ENCODE data around the gene SYNGR3.

Gene SYNGR3, protein sequence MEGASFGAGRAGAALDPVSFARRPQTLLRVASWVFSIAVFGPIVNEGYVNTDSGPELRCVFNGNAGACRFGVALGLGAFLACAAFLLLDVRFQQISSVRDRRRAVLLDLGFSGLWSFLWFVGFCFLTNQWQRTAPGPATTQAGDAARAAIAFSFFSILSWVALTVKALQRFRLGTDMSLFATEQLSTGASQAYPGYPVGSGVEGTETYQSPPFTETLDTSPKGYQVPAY

GRCh38 chr16:1989209-1990100 is at the start of gene SYNGR3:
SYNGR3 (plus strand) TSS chr16:1989970; CDS start chr16:1990103, 133 bp downstream.
- H3K27me3 Mint-ChIP-seq, result no peaks in the 10 kb centered on the region
- H3K36me3 Mint-ChIP-seq, result peaks cover 18% of the 10 kb centered on the region
- H3K27ac Mint-ChIP-seq, result peak within 1 kb of the TSS; percentile 95
- H3K4me1 Mint-ChIP-seq, result peaks cover 58% of the 10 kb centered on the region
- ATAC-seq, result no peak
- H3K4me3 Mint-ChIP-seq, result peak within 1 kb of the TSS; percentile 91
- H3K9me3 Mint-ChIP-seq, result no peaks in the 10 kb centered on the region

DNA sequence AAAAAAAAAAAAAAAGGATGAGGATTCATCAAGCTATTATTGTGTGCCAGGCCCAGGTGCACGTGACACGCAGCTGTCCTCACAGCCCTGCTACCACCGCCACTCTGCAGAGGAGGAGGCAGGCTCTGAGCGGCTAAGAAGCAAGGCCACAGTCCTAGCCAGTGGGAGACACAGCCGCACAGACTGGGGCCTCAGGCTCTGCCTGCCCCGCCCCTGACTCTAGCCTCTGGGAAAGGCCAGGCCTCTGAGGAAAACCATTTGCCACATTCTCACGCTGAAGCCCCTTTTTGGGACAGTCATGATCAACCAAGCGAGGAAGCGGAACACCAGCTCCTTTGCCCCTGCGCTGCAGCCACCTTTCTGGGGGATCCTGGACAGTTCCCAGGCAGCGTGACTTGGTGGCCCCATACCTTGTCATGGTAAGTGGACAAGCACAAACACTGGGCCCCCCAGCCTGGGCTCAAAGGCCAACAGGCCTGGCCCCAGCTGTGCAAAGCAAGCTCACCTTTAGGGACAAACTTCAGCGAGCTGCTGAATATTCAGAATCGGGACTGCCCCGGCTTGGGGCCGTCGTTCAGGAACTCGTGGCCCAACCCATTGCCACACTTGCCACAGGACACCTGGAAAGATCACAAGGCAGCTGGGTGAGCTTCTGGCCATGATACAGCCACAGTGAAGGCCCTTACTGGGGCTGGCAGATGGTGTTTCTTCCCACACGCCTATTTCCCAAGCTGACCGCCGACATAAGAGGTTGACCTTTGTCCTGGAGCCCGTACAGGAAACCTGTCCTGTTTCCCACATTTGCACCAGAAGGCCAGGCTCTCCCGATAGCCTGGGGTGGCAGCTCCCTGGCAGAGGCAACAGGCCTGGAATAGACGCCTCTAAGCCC is 49.3 kb upstream of the SYNGR3 start:
- Mint-ChIP-seq H3K27ac (peak overlapping the region; percentile 32), H3K36me3 (peaks cover 25% of the 10 kb centered on the region), H3K27me3 (no peaks in the 10 kb centered on the region), H3K4me3 (no peak overlapping the region), H3K4me1 (peaks cover 40% of the 10 kb centered on the region), H3K9me3 (no peaks in the 10 kb centered on the region)
- ATAC-seq, result no peak

GRCh38 chr16:1941162-1942046 is 48.4 kb upstream of the SYNGR3 start:
- ATAC-seq, result no peak
- Mint-ChIP-seq H3K4me1 (peaks cover 40% of the 10 kb centered on the region), H3K4me3 (peak overlapping the region; percentile 97), H3K9me3 (no peaks in the 10 kb centered on the region), H3K27me3 (no peaks in the 10 kb centered on the region), H3K27ac (peak overlapping the region; percentile 94), H3K36me3 (peaks cover 25% of the 10 kb centered on the region)

GRCh38 chr16:1942047-1942809 is 47.5 kb upstream of the SYNGR3 start:
- peaks cover 40% of the 10 kb centered on the region for H3K4me1 Mint-ChIP-seq
- no peak for ATAC-seq
- no peaks in the 10 kb centered on the region for H3K9me3 Mint-ChIP-seq
- H3K4me3 Mint-ChIP-seq, result peak overlapping the region; percentile 97
- H3K36me3 Mint-ChIP-seq, result peaks cover 18% of the 10 kb centered on the region
- peak overlapping the region; percentile 94 for H3K27ac Mint-ChIP-seq
- peaks cover 1% of the 10 kb centered on the region for H3K27me3 Mint-ChIP-seq

- Mint-ChIP-seq H3K4me3 (peak within 1 kb of the TSS; percentile 97), H3K36me3 (peaks cover 14% of the 10 kb centered on the region), H3K27ac (peak within 1 kb of the TSS; percentile 94), H3K4me1 (peaks cover 40% of the 10 kb centered on the region), H3K9me3 (no peaks in the 10 kb centered on the region), H3K27me3 (peaks cover 7% of the 10 kb centered on the region)
- ATAC-seq, result peak; percentile 97
Measured at GRCh38 chr16:1942810-1943726, 46.7 kb upstream of the SYNGR3 start, which contains the start of gene MSRB1. MSRB1 (minus strand) TSS chr16:1943199; CDS start chr16:1943156, 43 bp downstream.

DNA sequence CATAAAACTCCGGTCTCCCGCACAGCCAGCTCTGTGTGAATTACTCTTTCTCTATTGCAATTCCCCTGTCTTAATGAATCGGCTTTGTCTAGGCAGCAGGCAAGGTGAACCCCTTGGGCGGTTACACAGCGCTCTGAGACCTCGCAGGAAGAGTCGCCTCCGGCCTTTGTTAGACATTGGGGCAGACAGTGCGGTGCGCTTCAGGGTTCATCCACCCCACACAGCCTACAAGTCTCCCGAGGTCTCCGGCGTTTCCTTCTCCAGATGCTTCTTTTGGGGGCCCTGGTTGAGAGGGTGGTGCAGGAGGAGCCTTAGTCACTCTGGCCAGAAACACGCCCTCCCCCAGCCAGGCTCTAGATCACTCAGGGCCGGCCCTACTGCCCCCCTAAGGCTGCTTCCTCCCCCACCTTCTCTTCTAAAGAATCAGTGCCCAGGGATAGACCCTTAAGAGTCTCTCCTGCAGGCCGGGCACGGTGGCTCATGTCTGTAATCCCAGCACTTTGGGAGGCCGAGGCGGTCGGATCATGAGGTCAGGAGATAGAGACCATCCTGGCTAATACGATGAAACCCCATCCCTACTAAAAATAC is 45.1 kb upstream of the SYNGR3 start:
- peaks cover 40% of the 10 kb centered on the region for H3K4me1 Mint-ChIP-seq

GRCh38 chr16:1945559-1946391 is 44.0 kb upstream of the SYNGR3 start:
- H3K4me3 Mint-ChIP-seq, result no peak overlapping the region
- H3K36me3 Mint-ChIP-seq, result no peaks in the 10 kb centered on the region
- H3K4me1 Mint-ChIP-seq, result peaks cover 34% of the 10 kb centered on the region
- H3K9me3 Mint-ChIP-seq, result no peaks in the 10 kb centered on the region
- ATAC-seq, result no peak
- H3K27ac Mint-ChIP-seq, result no peak overlapping the region
- peaks cover 15% of the 10 kb centered on the region for H3K27me3 Mint-ChIP-seq

More for the DNA sequence above, 45.1 kb upstream of the SYNGR3 start:
- H3K27me3 Mint-ChIP-seq, result peaks cover 15% of the 10 kb centered on the region
- no peak overlapping the region for H3K27ac Mint-ChIP-seq
- H3K9me3 Mint-ChIP-seq, result no peaks in the 10 kb centered on the region
- H3K4me3 Mint-ChIP-seq, result peak overlapping the region; percentile 97
- H3K36me3 Mint-ChIP-seq, result no peaks in the 10 kb centered on the region
- no peak for ATAC-seq

- no peak for ATAC-seq
- Mint-ChIP-seq H3K36me3 (no peaks in the 10 kb centered on the region), H3K27ac (no peak overlapping the region), H3K27me3 (peaks cover 15% of the 10 kb centered on the region), H3K4me1 (peaks cover 27% of the 10 kb centered on the region), H3K9me3 (no peaks in the 10 kb centered on the region), H3K4me3 (no peak overlapping the region)
Measured at GRCh38 chr16:1946495-1947368, 43.0 kb upstream of the SYNGR3 start.

DNA sequence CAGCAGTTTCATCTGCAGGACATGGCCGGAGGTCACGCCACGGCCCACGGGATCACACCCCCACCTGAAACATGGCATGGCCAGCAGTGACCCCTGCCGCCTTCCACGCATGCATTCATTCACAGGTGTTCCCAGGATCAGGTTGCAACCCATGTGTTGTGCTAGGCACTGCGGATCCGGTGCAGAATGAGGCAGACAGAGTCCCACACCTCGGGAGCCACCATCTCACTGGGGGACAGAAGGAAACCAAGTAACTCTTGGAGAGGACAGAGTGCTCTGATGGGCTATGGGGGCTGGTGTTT is 42.5 kb upstream of the SYNGR3 start:
- Mint-ChIP-seq H3K36me3 (no peaks in the 10 kb centered on the region), H3K4me3 (no peak overlapping the region), H3K27ac (no peak overlapping the region), H3K27me3 (peaks cover 15% of the 10 kb centered on the region), H3K9me3 (no peaks in the 10 kb centered on the region), H3K4me1 (peaks cover 22% of the 10 kb centered on the region)
- ATAC-seq, result no peak

GRCh38 chr16:1949507-1949906 is 40.3 kb upstream of the SYNGR3 start:
- no peaks in the 10 kb centered on the region for H3K36me3 Mint-ChIP-seq
- no peak overlapping the region for H3K4me3 Mint-ChIP-seq
- peak overlapping the region; percentile 46 for H3K27ac Mint-ChIP-seq
- ATAC-seq, result no peak
- peaks cover 2% of the 10 kb centered on the region for H3K4me1 Mint-ChIP-seq
- H3K9me3 Mint-ChIP-seq, result no peaks in the 10 kb centered on the region
- peaks cover 15% of the 10 kb centered on the region for H3K27me3 Mint-ChIP-seq

DNA sequence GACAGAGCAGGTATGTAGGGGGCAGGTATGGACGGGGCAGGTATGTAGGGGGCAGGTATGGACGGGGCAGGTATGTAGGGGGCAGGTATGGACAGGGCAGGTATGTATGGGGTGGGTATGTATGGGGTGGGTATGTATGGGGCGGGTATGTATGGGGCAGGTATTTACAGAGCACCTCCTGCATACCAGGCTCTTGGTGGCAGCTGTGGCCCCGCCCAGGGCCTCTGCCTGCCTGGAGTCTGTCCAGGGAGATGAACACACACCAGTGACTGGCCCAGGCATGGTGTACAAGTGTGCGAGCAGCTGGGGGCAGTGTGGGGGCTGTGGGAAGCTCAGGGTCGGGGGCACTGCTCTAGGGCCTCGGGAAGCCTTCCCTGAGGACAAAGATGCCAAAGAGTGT is 39.7 kb upstream of the SYNGR3 start:
- H3K4me1 Mint-ChIP-seq, result no peaks in the 10 kb centered on the region
- no peak overlapping the region for H3K4me3 Mint-ChIP-seq
- no peaks in the 10 kb centered on the region for H3K36me3 Mint-ChIP-seq
- H3K27ac Mint-ChIP-seq, result no peak overlapping the region
- no peaks in the 10 kb centered on the region for H3K9me3 Mint-ChIP-seq
- peaks cover 15% of the 10 kb centered on the region for H3K27me3 Mint-ChIP-seq
- no peak for ATAC-seq
